ENCODE measurements around the gene ALG11. TPM values are rescaled to one million over a fixed set of nuclear protein-coding genes. Genes with fewer than 3 reads are reported as not detected.

ALG11 gene
- polyA plus RNA-seq, 6 donors from 2014 or later, result 16.3 to 36.6 (median 28.7) TPM

DNA sequence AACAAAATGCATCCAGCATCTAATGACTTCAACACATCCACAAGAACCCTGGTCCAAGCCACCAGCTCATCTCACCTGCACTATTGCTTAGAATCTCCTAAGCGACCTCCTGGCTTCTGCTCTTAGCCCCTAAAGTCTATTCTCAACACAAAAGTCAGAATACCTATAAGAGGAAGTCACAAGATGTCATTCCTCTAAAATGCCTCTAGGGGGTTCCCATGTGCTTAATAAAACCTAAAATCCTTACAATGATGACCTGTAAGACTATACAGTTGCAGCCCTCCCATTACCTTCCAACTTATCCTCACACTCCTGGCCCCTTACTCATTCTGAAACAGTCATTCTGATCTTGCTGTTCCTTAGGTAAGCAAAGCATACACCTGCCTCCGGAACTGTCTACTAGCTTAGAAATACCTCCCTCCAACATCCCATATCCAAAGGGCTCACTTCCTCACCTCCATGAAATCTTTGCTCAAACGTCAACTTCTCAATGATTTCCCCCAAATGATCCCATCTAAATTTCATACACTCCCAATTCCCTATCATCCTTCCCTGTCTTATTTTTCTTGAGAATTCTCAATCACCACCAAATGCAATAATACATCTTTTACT, 11.0 kb upstream of the ALG11 start:
- no peaks in the 10 kb centered on the region for H3K4me1 Mint-ChIP-seq
- no peaks in the 10 kb centered on the region for H3K36me3 Mint-ChIP-seq
- H3K27ac Mint-ChIP-seq, result peak overlapping the region in 2 of 6 donors; percentile 2 to 17
- DNase-seq (peak; percentile 36), ATAC-seq (ENCODE audit: low read depth in 2 of 2) (peak; percentile 73 to 76)
- H3K27me3 Mint-ChIP-seq, result peaks cover 22 to 52% (median 43%) of the 10 kb centered on the region in 3 donors
- H3K4me3 Mint-ChIP-seq, result no peak overlapping the region
- no peaks in the 10 kb centered on the region for H3K9me3 Mint-ChIP-seq

GRCh38 chr13:52002361-52002760, 9.8 kb upstream of the ALG11 start:
- ATAC-seq (ENCODE audit: low read depth in 2 of 2) (no peak), DNase-seq (no peak)
- Mint-ChIP-seq H3K4me3 (no peak overlapping the region), H3K27me3 (peaks cover 22 to 52% (median 45%) of the 10 kb centered on the region in 3 donors), H3K27ac (no peak overlapping the region), H3K36me3 (no peaks in the 10 kb centered on the region), H3K9me3 (no peaks in the 10 kb centered on the region), H3K4me1 (no peaks in the 10 kb centered on the region)

- H3K27me3 Mint-ChIP-seq, result peaks cover 16 to 48% (median 43%) of the 10 kb centered on the region in 3 donors
- ATAC-seq (ENCODE audit: low read depth in 2 of 2), result no peak
- H3K36me3 Mint-ChIP-seq, result no peaks in the 10 kb centered on the region
- no peak for DNase-seq
- no peaks in the 10 kb centered on the region for H3K4me1 Mint-ChIP-seq
- no peak overlapping the region for H3K27ac Mint-ChIP-seq
- H3K4me3 Mint-ChIP-seq, result no peak overlapping the region
- no peaks in the 10 kb centered on the region for H3K9me3 Mint-ChIP-seq
Observed at GRCh38 chr13:52003541-52003940, 8.7 kb upstream of the ALG11 start.

DNA sequence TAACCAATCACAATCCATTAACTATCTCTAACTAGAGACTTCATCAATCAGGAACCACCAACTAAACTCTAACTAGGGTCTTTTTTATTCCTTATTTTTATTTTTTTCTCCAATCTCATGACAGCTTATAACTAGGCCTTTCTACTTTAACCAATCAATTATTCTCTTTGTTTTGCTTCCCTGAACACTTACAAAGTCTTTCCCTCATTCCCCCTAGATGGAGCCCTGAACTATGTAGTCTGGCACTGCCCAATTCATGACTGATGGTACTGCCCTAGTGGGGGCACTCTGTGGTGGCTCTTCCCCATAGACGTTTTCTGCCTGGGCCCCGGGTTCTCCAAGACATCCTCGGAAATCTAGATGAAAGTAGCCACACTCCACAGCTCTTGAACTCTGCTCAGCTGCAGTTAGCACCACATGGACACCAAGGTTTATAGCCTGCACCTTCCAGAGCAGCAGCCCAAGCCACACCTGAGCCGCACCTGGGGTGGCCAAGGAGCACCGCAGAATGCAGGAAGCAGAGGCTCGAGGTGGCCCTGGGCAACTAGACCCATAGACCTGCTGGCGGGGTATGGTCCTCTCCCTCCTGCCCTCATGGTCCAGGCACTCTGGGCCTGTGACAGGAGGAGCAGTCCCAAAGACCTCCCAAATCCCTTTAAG, 7.6 kb upstream of the ALG11 start:
- Mint-ChIP-seq H3K27ac (no peak overlapping the region), H3K36me3 (no peaks in the 10 kb centered on the region), H3K27me3 (peaks cover 20 to 43% (median 43%) of the 10 kb centered on the region in 3 donors), H3K4me1 (no peaks in the 10 kb centered on the region), H3K9me3 (no peaks in the 10 kb centered on the region), H3K4me3 (no peak overlapping the region)
- ATAC-seq (ENCODE audit: low read depth in 2 of 2) (no peak), DNase-seq (no peak)

- Mint-ChIP-seq H3K4me1 (peaks cover 2 to 5% (median 3%) of the 10 kb centered on the region in 3 donors), H3K9me3 (no peaks in the 10 kb centered on the region), H3K36me3 (no peaks in the 10 kb centered on the region), H3K27me3 (peaks cover 30 to 44% (median 43%) of the 10 kb centered on the region in 3 donors), H3K27ac (no peak overlapping the region), H3K4me3 (no peak overlapping the region)
- no peak for DNase-seq
- ATAC-seq (ENCODE audit: low read depth in 2 of 2), result no peak
Observed at GRCh38 chr13:52005841-52006522, 6.2 kb upstream of the ALG11 start.

- DNase-seq (no peak), ATAC-seq (ENCODE audit: low read depth in 2 of 2) (no peak)
- H3K4me3 Mint-ChIP-seq, result no peak overlapping the region
- H3K4me1 Mint-ChIP-seq, result peaks cover 6 to 9% (median 7%) of the 10 kb centered on the region in 3 donors
- H3K27me3 Mint-ChIP-seq, result peaks cover 26 to 48% (median 47%) of the 10 kb centered on the region in 3 donors
- H3K27ac Mint-ChIP-seq, result peak overlapping the region in 1 of 6 donors; percentile 0
- H3K36me3 Mint-ChIP-seq, result no peaks in the 10 kb centered on the region
- H3K9me3 Mint-ChIP-seq, result no peaks in the 10 kb centered on the region
Observed at GRCh38 chr13:52006523-52007245, 5.5 kb upstream of the ALG11 start.

- DNase-seq, result no peak
- Mint-ChIP-seq H3K36me3 (no peaks in the 10 kb centered on the region), H3K27me3 (peaks cover 26 to 48% (median 47%) of the 10 kb centered on the region in 3 donors), H3K9me3 (no peaks in the 10 kb centered on the region), H3K4me3 (peak overlapping the region in 6 of 8 donors; percentile 5 to 97 (median 32)), H3K27ac (no peak overlapping the region), H3K4me1 (peaks cover 6 to 20% (median 12%) of the 10 kb centered on the region in 3 donors)
- no peak for ATAC-seq (ENCODE audit: low read depth in 2 of 2)
Observed at GRCh38 chr13:52009946-52010345, 2.3 kb upstream of the ALG11 start.

- H3K4me3 Mint-ChIP-seq, result peak within 1 kb of the TSS; percentile 90 to 100 (median 98)
- no peaks in the 10 kb centered on the region for H3K9me3 Mint-ChIP-seq
- ATAC-seq (ENCODE audit: low read depth in 2 of 2) (no peak), DNase-seq (peak; percentile 18)
- H3K36me3 Mint-ChIP-seq, result peaks cover 0 to 5% of the 10 kb centered on the region in 2 donors
- peak within 1 kb of the TSS; percentile 87 to 98 (median 96) for H3K27ac Mint-ChIP-seq
- peaks cover 25 to 47% (median 38%) of the 10 kb centered on the region in 3 donors for H3K27me3 Mint-ChIP-seq
- H3K4me1 Mint-ChIP-seq, result peaks cover 11 to 26% (median 18%) of the 10 kb centered on the region in 3 donors
Observed at GRCh38 chr13:52010890-52011631, 1.1 kb upstream of the ALG11 start, which contains the start of gene ATP7B. TSS of gene ATP7B (minus strand) at chr13:52011450. CDS start at chr13:52011337, 113 bp downstream.

- peaks cover 0 to 7% of the 10 kb centered on the region in 2 donors for H3K36me3 Mint-ChIP-seq
- peak overlapping the region; percentile 87 to 98 (median 96) for H3K27ac Mint-ChIP-seq
- H3K4me1 Mint-ChIP-seq, result peaks cover 16 to 35% (median 25%) of the 10 kb centered on the region in 3 donors
- H3K27me3 Mint-ChIP-seq, result peaks cover 17 to 33% (median 24%) of the 10 kb centered on the region in 3 donors
- ATAC-seq (ENCODE audit: low read depth in 2 of 2) (no peak), DNase-seq (no peak)
- no peaks in the 10 kb centered on the region for H3K9me3 Mint-ChIP-seq
- H3K4me3 Mint-ChIP-seq, result peak overlapping the region; percentile 90 to 100 (median 98)
Observed at GRCh38 chr13:52012512-52012836, 276 bp downstream of the ALG11 start.

GRCh38 chr13:52016296-52016695, 4.1 kb downstream of the ALG11 start:
- no peak overlapping the region for H3K27ac Mint-ChIP-seq
- peaks cover 0 to 2% (median 0%) of the 10 kb centered on the region in 3 donors for H3K27me3 Mint-ChIP-seq
- H3K4me3 Mint-ChIP-seq, result no peak overlapping the region
- H3K36me3 Mint-ChIP-seq, result peaks cover 15 to 18% of the 10 kb centered on the region in 2 donors
- ATAC-seq (ENCODE audit: low read depth in 2 of 2), result no peak
- no peak for DNase-seq
- H3K4me1 Mint-ChIP-seq, result peaks cover 22 to 36% (median 32%) of the 10 kb centered on the region in 3 donors
- no peaks in the 10 kb centered on the region for H3K9me3 Mint-ChIP-seq

GRCh38 chr13:52020191-52020590, 8.0 kb downstream of the ALG11 start:
- ATAC-seq (ENCODE audit: low read depth in 2 of 2) (no peak), DNase-seq (no peak)
- H3K27ac Mint-ChIP-seq, result no peak overlapping the region
- H3K4me3 Mint-ChIP-seq, result peak overlapping the region in 1 of 8 donors; percentile 19
- no peaks in the 10 kb centered on the region for H3K9me3 Mint-ChIP-seq
- peaks cover 20 to 36% (median 25%) of the 10 kb centered on the region in 3 donors for H3K4me1 Mint-ChIP-seq
- H3K36me3 Mint-ChIP-seq, result peaks cover 31 to 33% of the 10 kb centered on the region in 2 donors
- H3K27me3 Mint-ChIP-seq, result no peaks in the 10 kb centered on the region

DNA sequence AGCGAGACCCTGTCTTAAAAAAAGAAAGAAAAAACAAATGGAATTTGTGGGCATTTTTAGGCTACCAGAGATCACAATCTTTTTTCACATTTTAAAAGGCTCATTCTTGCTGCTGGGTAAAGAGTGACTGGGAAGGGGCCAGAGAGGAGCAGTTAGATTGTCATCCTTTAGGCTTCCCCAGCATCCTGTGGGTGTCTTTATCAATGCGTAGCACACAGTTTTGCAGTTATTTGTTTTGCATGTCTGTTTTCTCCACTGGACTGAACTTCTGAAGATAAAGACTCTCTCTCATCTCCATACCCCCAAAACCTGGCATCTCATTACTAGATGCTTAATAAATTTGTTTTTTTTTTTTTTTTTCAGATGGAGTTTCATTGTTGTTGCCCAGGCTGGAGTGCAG, 10.2 kb downstream of the ALG11 start:
- DNase-seq (no peak), ATAC-seq (ENCODE audit: low read depth in 2 of 2) (no peak)
- Mint-ChIP-seq H3K4me3 (no peak overlapping the region), H3K27ac (no peak overlapping the region), H3K4me1 (peaks cover 20 to 37% (median 35%) of the 10 kb centered on the region in 3 donors), H3K36me3 (peaks cover 45 to 47% of the 10 kb centered on the region in 2 donors), H3K9me3 (no peaks in the 10 kb centered on the region), H3K27me3 (no peaks in the 10 kb centered on the region)
